ENCODE results near the gene ANO9. TPM values are rescaled to one million over a fixed set of nuclear protein-coding genes. Genes with fewer than 3 reads are reported as not detected.

Gene ANO9
- total and polyA plus RNA-seq, 2 donors from 2014 or later, result 11.3 to 21.8 TPM

- H3K27ac ChIP-seq (ENCODE audit: low read depth in 2 of 2, low read length in 2 of 2), result peak overlapping the region; percentile 34 to 57
- FAIRE-seq, result no peak
- no peak for TF ChIP-seq CTCF (IDR thresholded peaks at IDR 0.05; ENCODE audit: borderline replicate concordance, extremely low read depth, insufficient read depth)
- H3K27me3 ChIP-seq (ENCODE audit: control insufficient read depth, insufficient read depth, low read length), result no peaks in the 10 kb centered on the region
- H3K4me3 ChIP-seq (ENCODE audit: low read length in 3 of 3), result no peak overlapping the region
- H3K9me3 ChIP-seq (ENCODE audit: control insufficient read depth in 2 of 3, insufficient read depth in 1 of 3, low read length in 3 of 3), result no peaks in the 10 kb centered on the region
- DNase-seq, result peak in 4 of 5 donors; percentile 40 to 70 (median 58)
- no peak overlapping the region for H3K9ac ChIP-seq (ENCODE audit: low read length in 3 of 3)
- H3K4me1 ChIP-seq (ENCODE audit: control insufficient read depth in 2 of 3, insufficient read depth in 2 of 3, low read depth in 1 of 3, low read length in 3 of 3), result peaks cover 0 to 11% (median 6%) of the 10 kb centered on the region in 3 donors
- no peaks in the 10 kb centered on the region for H3K36me3 ChIP-seq (ENCODE audit: control insufficient read depth in 2 of 3, insufficient read depth in 3 of 3, low read length in 3 of 3)
- intact Hi-C loops (cut with DNase I), result no loop called here
Measured at GRCh38 chr11:468493-468892, 26.7 kb upstream of the ANO9 start.

GRCh38 chr11:468036-468435 is 26.2 kb upstream of the ANO9 start:
- Histone ChIP-seq H3K4me3 (ENCODE audit: low read length in 3 of 3) (no peak overlapping the region), H3K27ac (ENCODE audit: low read depth in 2 of 2, low read length in 2 of 2) (peak overlapping the region in 1 of 2 donors; percentile 34), H3K36me3 (ENCODE audit: control insufficient read depth in 2 of 3, insufficient read depth in 3 of 3, low read length in 3 of 3) (no peaks in the 10 kb centered on the region), H3K27me3 (ENCODE audit: control insufficient read depth, insufficient read depth, low read length) (no peaks in the 10 kb centered on the region), H3K4me1 (ENCODE audit: control insufficient read depth in 2 of 3, insufficient read depth in 2 of 3, low read depth in 1 of 3, low read length in 3 of 3) (peaks cover 0 to 11% (median 6%) of the 10 kb centered on the region in 3 donors), H3K9ac (ENCODE audit: low read length in 3 of 3) (no peak overlapping the region), H3K9me3 (ENCODE audit: control insufficient read depth in 2 of 3, insufficient read depth in 1 of 3, low read length in 3 of 3) (no peaks in the 10 kb centered on the region)
- DNase-seq (no peak), FAIRE-seq (no peak)
- TF ChIP-seq CTCF (IDR thresholded peaks at IDR 0.05; ENCODE audit: borderline replicate concordance, extremely low read depth, insufficient read depth), result no peak
- intact Hi-C loops (cut with DNase I), result no loop called here

GRCh38 chr11:465896-466530 is 24.2 kb upstream of the ANO9 start:
- Histone ChIP-seq H3K27me3 (ENCODE audit: control insufficient read depth, insufficient read depth, low read length) (no peaks in the 10 kb centered on the region), H3K9me3 (ENCODE audit: control insufficient read depth in 2 of 3, insufficient read depth in 1 of 3, low read length in 3 of 3) (no peaks in the 10 kb centered on the region), H3K4me1 (ENCODE audit: control insufficient read depth in 2 of 3, insufficient read depth in 2 of 3, low read depth in 1 of 3, low read length in 3 of 3) (peaks cover 0 to 11% (median 6%) of the 10 kb centered on the region in 3 donors), H3K36me3 (ENCODE audit: control insufficient read depth in 2 of 3, insufficient read depth in 3 of 3, low read length in 3 of 3) (no peaks in the 10 kb centered on the region), H3K4me3 (ENCODE audit: low read length in 3 of 3) (no peak overlapping the region), H3K27ac (ENCODE audit: low read depth in 2 of 2, low read length in 2 of 2) (no peak overlapping the region), H3K9ac (ENCODE audit: low read length in 3 of 3) (no peak overlapping the region)
- no peak for TF ChIP-seq CTCF (IDR thresholded peaks at IDR 0.05; ENCODE audit: borderline replicate concordance, extremely low read depth, insufficient read depth)
- FAIRE-seq (no peak), DNase-seq (no peak)
- intact Hi-C loops (cut with DNase I), result no loop called here
